Right hindlimb (tissue), 1 donor: ENCODE results near the gene ADGRG2.

Experiments
- DNase-seq: peaks from one replicate; pipeline ENCODE4 v3.0.0-alpha.2; 2018

ADGRG2 gene

GRCh38 chrX:18951032-18951431 is 171.2 kb downstream of the ADGRG2 start:
- DNase-seq, result no peak

GRCh38 chrX:18949944-18950301 is 172.3 kb downstream of the ADGRG2 start:
- no peak for DNase-seq

DNA sequence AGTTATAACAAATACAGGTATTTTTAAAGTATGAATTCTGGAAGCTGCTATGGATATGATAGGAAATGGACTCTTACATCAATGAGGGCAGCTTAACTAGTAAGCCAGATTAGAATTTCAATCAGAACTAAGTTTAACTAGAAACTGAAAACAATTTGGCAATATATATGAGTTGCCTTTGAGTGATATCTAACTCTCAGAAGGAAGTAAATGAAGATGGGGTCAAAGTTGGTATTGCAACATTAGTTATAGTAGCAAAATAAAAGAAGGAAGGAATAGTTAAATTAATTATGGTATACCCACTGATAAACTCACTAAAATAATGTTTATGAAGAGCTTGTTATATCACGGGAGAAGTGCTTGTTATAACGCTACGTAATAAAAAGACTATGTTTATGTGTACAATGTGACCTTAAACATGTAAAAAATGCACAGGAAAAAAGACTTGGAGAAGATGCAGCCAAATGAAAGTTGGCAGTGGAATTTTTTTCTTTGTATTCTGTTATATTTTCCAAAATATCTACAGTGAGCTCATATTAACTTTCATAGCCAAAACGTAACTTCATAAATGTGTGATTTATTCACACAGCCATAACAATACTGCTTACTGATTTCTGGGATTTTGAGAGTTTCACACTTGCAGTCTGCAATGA is 172.9 kb downstream of the ADGRG2 start:
- no peak for DNase-seq

DNA sequence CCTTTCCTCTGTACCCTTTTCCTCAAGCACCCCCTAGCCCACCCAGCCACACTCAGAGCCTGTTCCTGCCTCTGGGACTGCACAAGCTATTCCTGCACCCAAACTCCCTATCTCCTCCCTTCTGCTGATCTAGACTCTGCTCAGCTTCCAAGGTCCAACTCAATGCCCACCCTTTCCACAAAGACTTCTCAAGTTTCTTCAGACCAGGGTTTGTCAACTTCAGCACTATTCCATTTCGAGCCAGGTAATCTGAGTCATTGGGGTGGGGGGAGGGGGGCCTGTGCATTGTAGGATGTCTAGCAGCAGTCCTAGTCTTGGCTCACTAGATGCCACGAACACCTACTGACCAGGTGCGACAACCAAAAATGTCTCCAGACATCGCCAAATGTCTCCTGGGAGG is 175.7 kb downstream of the ADGRG2 start:
- no peak for DNase-seq

GRCh38 chrX:18946157-18946556 is 176.1 kb downstream of the ADGRG2 start:
- DNase-seq, result no peak

GRCh38 chrX:18945483-18945882 is 176.8 kb downstream of the ADGRG2 start:
- no peak for DNase-seq

GRCh38 chrX:18944482-18944881 is 177.8 kb downstream of the ADGRG2 start:
- DNase-seq, result no peak

GRCh38 chrX:18941896-18942295 is 180.4 kb downstream of the ADGRG2 start:
- no peak for DNase-seq
